Chondrocyte (in vitro differentiated cells): Measurements from ENCODE around the gene LARP4B. TPM values are rescaled to one million over a fixed set of nuclear protein-coding genes. Genes with fewer than 3 reads are reported as not detected.

Experiments
- DNase-seq: peaks from one replicate; pipeline ENCODE4 v3.0.0; 2021; ENCODE audit warnings: mixed read lengths, low spot score
- H3K27ac Mint-ChIP-seq: one replicate; pipeline ENCODE4 v1.8.0; 2021; ENCODE audit warnings: mild to moderate bottlenecking, moderate library complexity, mixed read lengths; ENCODE audit not compliant: unreplicated experiment
- H3K27me3 Mint-ChIP-seq: 2 replicates; pipeline ENCODE4 v1.8.0; 2021; ENCODE audit warnings: low read depth, mixed read lengths
- H3K36me3 Mint-ChIP-seq: 2 replicates; pipeline ENCODE4 v1.8.0; 2021; ENCODE audit warnings: low read depth, mixed read lengths
- H3K4me1 Mint-ChIP-seq: 2 replicates; pipeline ENCODE4 v1.8.0; 2021; ENCODE audit warnings: low read depth, mild to moderate bottlenecking, mixed read lengths
- H3K4me3 Mint-ChIP-seq: one replicate; pipeline ENCODE4 v1.8.0; 2021; ENCODE audit warnings: mild to moderate bottlenecking, moderate library complexity, mixed read lengths; ENCODE audit not compliant: unreplicated experiment
- H3K9me3 Mint-ChIP-seq: 2 replicates; pipeline ENCODE4 v1.8.0; 2021; ENCODE audit warnings: low read depth, mixed read lengths
- total RNA-seq: library from RNA; stranded (reverse); gene quantifications from 3 replicates; pipeline ENCODE4 v1.2.1, GENCODE V29; 2021
- TF ChIP-seq, protein P1 (sequence below): fragments of 200-600 bp; sonication (generic); IDR thresholded peaks from 2 replicates; pipeline ENCODE4 v1.5.0; 2021; ENCODE audit warnings: antibody characterized with exemption, mild to moderate bottlenecking, moderate library complexity

LARP4B gene
- total RNA-seq, 1 donor from 2014 or later: 67.1 TPM

GRCh38 chr10:905503-905902 lies 26.0 kb downstream of the LARP4B start:
- Mint-ChIP-seq H3K4me1 (peaks cover 30% of the 10 kb centered on the region), H3K27me3 (no peaks in the 10 kb centered on the region), H3K36me3 (peaks cover 2% of the 10 kb centered on the region), H3K4me3 (no peak overlapping the region), H3K27ac (no peak overlapping the region), H3K9me3 (no peaks in the 10 kb centered on the region)
- TF ChIP-seq, protein P1, sequence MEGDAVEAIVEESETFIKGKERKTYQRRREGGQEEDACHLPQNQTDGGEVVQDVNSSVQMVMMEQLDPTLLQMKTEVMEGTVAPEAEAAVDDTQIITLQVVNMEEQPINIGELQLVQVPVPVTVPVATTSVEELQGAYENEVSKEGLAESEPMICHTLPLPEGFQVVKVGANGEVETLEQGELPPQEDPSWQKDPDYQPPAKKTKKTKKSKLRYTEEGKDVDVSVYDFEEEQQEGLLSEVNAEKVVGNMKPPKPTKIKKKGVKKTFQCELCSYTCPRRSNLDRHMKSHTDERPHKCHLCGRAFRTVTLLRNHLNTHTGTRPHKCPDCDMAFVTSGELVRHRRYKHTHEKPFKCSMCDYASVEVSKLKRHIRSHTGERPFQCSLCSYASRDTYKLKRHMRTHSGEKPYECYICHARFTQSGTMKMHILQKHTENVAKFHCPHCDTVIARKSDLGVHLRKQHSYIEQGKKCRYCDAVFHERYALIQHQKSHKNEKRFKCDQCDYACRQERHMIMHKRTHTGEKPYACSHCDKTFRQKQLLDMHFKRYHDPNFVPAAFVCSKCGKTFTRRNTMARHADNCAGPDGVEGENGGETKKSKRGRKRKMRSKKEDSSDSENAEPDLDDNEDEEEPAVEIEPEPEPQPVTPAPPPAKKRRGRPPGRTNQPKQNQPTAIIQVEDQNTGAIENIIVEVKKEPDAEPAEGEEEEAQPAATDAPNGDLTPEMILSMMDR: no peak
- no peak for DNase-seq

DNA sequence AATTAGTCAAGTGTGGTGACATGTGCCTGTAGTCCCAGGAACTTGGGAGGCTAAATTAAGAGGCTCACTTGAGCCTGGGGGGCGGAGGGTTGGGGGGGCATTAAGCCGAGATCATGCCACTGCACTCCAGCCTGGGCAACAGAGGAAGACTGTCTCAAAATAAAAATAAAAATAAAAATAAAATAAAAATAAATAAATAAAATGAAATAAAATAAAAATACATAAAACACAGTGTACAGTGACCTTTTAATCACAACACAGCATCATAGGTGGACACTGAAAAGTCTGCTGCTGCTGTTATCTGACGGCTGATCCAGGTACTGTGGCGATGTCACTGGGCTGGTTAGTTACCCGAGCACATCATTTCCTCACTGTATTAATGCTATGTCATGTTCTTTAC lies 27.1 kb downstream of the LARP4B start:
- no peak for DNase-seq
- Mint-ChIP-seq H3K27me3 (no peaks in the 10 kb centered on the region), H3K27ac (no peak overlapping the region), H3K4me3 (no peak overlapping the region), H3K9me3 (no peaks in the 10 kb centered on the region), H3K4me1 (peaks cover 22% of the 10 kb centered on the region), H3K36me3 (peaks cover 2% of the 10 kb centered on the region)
- TF ChIP-seq, protein P1: no peak

DNA sequence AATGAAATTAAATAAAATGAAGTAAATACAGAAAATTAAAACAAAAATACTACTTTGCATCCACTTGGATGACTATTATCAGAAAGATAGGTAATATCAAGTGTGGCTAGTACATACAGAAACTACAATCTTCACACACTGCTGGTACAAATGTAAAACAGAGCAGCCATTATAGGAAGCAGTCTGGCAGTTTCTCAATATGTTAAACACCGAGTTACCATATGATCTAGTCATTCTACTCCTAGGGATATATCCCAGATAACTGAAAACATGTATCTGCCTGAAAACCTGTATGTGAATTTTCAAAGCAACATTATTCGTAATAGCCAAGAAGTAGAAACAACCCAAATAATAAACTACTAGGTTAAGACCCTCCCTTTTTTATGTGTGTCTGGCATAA lies 33.4 kb downstream of the LARP4B start:
- Mint-ChIP-seq H3K9me3 (no peaks in the 10 kb centered on the region), H3K27me3 (no peaks in the 10 kb centered on the region), H3K4me3 (no peak overlapping the region), H3K27ac (no peak overlapping the region), H3K36me3 (no peaks in the 10 kb centered on the region), H3K4me1 (peaks cover 25% of the 10 kb centered on the region)
- TF ChIP-seq, protein P1: no peak
- DNase-seq: no peak

- no peak overlapping the region for H3K4me3 Mint-ChIP-seq
- no peaks in the 10 kb centered on the region for H3K9me3 Mint-ChIP-seq
- no peaks in the 10 kb centered on the region for H3K27me3 Mint-ChIP-seq
- H3K36me3 Mint-ChIP-seq: no peaks in the 10 kb centered on the region
- peaks cover 24% of the 10 kb centered on the region for H3K4me1 Mint-ChIP-seq
- DNase-seq: no peak
- no peak overlapping the region for H3K27ac Mint-ChIP-seq
- TF ChIP-seq, protein P1: no peak
These were observed 34.5 kb downstream of the LARP4B start for GRCh38 chr10:896982-897381.

GRCh38 chr10:895324-895723 lies 36.2 kb downstream of the LARP4B start:
- peak overlapping the region; percentile 54 for H3K27ac Mint-ChIP-seq
- peaks cover 22% of the 10 kb centered on the region for H3K4me1 Mint-ChIP-seq
- H3K9me3 Mint-ChIP-seq: no peaks in the 10 kb centered on the region
- DNase-seq: no peak
- TF ChIP-seq, protein P1: no peak
- no peaks in the 10 kb centered on the region for H3K36me3 Mint-ChIP-seq
- H3K27me3 Mint-ChIP-seq: no peaks in the 10 kb centered on the region
- H3K4me3 Mint-ChIP-seq: no peak overlapping the region
